Fibroblast of pulmonary artery (primary cell): ENCODE measurements around the gene ARL4A.

Experiments used
- DNase-seq: peaks from one replicate; pipeline ENCODE4 v3.0.0-alpha.2; 2010; ENCODE audit warnings: low read depth
- H3K4me3 ChIP-seq: replicated peaks from 2 replicates; pipeline ENCODE4 v1.5.1; 2011; ENCODE audit warnings: low read depth, mild to moderate bottlenecking, control low read depth, low read length, moderate library complexity
- TF ChIP-seq, protein P1 (sequence below): IDR thresholded peaks from 2 replicates; pipeline ENCODE4 v1.5.1; 2011; ENCODE audit warnings: mild to moderate bottlenecking, control low read depth, low read length, inconsistent platforms; ENCODE audit errors: missing control alignments

Gene ARL4A

DNA sequence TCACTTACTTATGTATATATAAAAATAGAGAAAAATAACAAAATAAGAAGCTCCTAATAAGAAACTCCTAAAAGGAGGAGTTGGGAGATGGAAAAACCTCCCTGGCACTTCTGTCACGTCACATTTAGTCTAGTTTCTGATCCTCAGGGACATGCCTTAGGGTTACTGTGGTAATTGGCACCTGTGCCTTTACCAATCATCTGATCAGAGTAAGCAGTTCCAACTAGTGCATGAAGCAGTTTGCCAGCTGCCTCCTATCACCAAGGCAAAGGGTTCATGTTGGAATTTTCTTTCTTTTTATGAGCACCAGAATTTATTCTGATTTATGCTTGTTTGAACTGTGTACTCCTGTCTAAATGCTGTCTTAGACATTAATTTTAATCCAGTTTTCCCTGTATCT is 49.9 kb downstream of the ARL4A start:
- DNase-seq: no peak
- H3K4me3 ChIP-seq: no peak overlapping the region
- TF ChIP-seq, protein P1, sequence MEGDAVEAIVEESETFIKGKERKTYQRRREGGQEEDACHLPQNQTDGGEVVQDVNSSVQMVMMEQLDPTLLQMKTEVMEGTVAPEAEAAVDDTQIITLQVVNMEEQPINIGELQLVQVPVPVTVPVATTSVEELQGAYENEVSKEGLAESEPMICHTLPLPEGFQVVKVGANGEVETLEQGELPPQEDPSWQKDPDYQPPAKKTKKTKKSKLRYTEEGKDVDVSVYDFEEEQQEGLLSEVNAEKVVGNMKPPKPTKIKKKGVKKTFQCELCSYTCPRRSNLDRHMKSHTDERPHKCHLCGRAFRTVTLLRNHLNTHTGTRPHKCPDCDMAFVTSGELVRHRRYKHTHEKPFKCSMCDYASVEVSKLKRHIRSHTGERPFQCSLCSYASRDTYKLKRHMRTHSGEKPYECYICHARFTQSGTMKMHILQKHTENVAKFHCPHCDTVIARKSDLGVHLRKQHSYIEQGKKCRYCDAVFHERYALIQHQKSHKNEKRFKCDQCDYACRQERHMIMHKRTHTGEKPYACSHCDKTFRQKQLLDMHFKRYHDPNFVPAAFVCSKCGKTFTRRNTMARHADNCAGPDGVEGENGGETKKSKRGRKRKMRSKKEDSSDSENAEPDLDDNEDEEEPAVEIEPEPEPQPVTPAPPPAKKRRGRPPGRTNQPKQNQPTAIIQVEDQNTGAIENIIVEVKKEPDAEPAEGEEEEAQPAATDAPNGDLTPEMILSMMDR: no peak

DNA sequence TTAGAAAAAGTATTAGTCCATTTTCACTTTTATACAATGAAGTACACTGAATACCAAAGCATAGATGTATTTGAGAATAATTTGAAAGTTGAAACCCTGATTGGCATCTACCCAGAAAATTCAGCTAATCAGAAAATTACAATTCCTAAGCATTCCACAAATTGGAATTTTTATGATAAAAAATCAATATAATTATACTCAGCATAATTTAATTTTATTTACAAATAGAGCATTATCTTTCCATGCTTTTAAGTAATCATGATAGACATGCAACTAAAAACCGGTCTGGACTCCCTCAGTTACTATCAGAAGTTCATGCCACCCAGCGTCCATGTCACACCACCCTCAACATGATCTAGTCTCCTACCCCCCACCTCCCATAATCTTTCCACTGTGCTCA is 50.4 kb downstream of the ARL4A start:
- no peak for DNase-seq
- no peak overlapping the region for H3K4me3 ChIP-seq
- TF ChIP-seq, protein P1: no peak

DNA sequence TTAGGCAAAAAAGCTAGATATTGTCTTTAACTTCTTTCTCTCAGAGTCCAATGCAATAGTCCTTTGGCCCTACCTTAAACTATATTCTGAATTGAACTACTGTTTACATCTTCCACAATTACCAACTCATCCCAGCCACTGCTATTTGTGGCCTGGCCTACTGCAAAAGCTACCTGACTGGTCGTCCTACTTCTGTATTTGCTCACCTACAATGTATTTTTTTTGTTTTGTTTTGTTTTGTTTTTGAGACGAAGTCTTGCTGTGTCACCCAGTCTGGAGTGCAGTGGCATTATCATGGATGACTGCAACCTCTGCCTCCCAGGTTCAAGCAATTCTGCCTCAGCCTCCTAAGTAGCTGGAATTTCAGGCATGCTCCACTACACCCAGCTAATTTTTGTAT is 51.2 kb downstream of the ARL4A start:
- TF ChIP-seq, protein P1: no peak
- DNase-seq: no peak
- no peak overlapping the region for H3K4me3 ChIP-seq
